WTC11 (cell line): ENCODE measurements around the gene FAM168B.

Experiments
- CTCF ChIP-seq: fragments of 200-600 bp; IDR thresholded peaks from 2 replicates; pipeline ENCODE4 v1.8.0; 2022; ENCODE audit warnings: antibody characterized with exemption
- E2F1 ChIP-seq: sonication (generic); formaldehyde crosslinking; IDR thresholded peaks from 2 replicates; pipeline ENCODE4 v1.8.0; 2022; ENCODE audit warnings: mild to moderate bottlenecking, missing genetic modification reagents
- ELF4 ChIP-seq: sonication (generic); formaldehyde crosslinking; IDR thresholded peaks from 2 replicates; pipeline ENCODE4 v1.8.1; 2022; ENCODE audit warnings: low read depth, mild to moderate bottlenecking, moderate library complexity, missing genetic modification reagents
- PRDM15 ChIP-seq: sonication (generic); formaldehyde crosslinking; IDR thresholded peaks from 2 replicates; pipeline ENCODE4 v1.8.0; 2022; ENCODE audit warnings: missing genetic modification reagents
- ZNF138 ChIP-seq: sonication (generic); formaldehyde crosslinking; conservative IDR thresholded peaks from 2 replicates; pipeline ENCODE4 v1.8.1; 2022; ENCODE audit warnings: mild to moderate bottlenecking, moderate library complexity, missing genetic modification reagents
- ZNF263 ChIP-seq: sonication (generic); formaldehyde crosslinking; IDR thresholded peaks from 2 replicates; pipeline ENCODE4 v1.8.1; 2022; ENCODE audit warnings: low read depth, mild to moderate bottlenecking, moderate library complexity, missing genetic modification reagents

GRCh38 chr2:131033786-131034121 is 59.5 kb downstream of the FAM168B start:
- TF ChIP-seq ZNF138 (CRISPR knock-in tag): no peak
- no peak for TF ChIP-seq CTCF
- TF ChIP-seq ELF4: no peak
- no peak for TF ChIP-seq ZNF263
- no peak for TF ChIP-seq PRDM15 (CRISPR knock-in tag)
- TF ChIP-seq E2F1: no peak
